ENCODE results near the gene RPL7A.

GRCh38 chr9:133362359-133363044 lies 14.5 kb downstream of the RPL7A start:
- TF ChIP-seq CTCF (IDR thresholded peaks at IDR 0.05) (no peak), POLR2A (IDR thresholded peaks at IDR 0.05) (no peak), EP300 (IDR thresholded peaks at IDR 0.05) (no peak)
